ENCODE measurements around the gene FAXDC2.
"Not testable (repeated sequence)": the region's sequence is repeated elsewhere in the genome, so short reads cannot be mapped to it uniquely, and the experiment has no call there.

Gene FAXDC2

DNA sequence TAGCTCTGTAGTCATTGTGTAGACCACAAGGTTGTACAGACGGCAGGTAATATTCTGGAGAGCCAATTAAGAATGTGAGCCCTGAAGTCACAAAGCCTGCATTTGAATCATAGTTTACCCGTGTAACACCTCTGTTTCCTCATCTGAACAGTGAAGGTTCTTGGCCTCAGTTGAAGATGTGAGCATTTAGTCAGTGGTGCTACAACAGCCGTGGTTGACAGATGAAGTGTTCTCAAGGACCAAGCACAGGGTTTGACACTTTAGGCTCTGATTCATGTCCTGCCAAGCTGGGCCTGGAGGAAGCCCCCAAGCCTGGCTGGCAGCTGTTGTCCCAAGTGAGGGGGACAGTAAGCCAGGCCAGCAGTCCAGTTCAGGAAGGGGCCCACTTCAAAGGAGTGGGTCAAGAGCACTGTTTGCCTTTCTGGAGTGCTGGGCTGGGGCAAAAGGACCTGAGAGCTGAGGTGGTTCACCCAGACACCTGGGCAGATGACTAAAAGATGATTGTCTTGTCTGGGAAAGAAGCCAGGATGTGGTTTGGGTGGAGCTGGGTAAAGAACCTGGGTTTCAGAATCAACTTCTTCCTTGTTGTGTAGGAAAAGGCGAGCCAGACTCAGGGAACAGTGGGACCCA is 20.7 kb downstream of the FAXDC2 start:
- FAIRE-seq = no peak

DNA sequence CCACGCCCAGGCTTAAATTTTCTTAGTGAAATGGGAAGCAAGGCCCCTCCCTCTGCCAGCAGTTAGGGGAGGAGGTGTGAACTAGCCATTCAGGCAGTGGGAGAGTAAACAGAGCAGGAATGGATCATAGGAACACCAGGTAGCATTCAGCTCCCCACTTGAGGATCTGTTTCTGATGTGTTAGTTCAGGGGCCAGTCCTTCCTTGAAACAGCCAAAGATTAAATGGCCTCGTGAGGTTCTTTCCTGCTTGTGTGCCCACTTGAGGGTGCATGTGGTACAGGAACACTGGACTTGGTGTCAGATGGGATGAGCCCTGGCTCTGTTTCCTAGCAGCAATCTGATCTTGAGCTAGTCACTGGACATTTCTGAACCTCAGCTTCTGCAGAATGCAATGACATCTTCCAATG is 21.2 kb downstream of the FAXDC2 start:
- no peak for FAIRE-seq

DNA sequence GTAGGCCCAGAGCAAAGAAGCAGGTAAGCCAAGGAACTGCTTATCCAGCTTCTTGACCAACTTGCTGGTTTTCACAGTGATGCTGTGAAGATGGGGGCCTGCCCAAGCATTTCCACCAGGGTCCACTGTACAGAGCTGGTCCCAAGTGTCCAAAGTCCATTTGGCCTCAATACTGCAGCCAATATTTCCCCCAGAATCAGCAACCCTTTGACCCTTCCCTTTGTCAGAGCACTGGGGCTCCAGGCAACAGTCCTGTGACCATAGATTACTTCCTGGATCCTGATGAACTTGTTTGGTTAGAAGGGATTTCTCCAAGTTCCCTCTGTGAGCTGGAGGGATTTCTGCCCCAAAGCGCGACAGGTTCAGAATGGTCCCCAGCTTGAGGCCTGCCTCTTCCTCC is 26.3 kb downstream of the FAXDC2 start:
- FAIRE-seq = no peak

DNA sequence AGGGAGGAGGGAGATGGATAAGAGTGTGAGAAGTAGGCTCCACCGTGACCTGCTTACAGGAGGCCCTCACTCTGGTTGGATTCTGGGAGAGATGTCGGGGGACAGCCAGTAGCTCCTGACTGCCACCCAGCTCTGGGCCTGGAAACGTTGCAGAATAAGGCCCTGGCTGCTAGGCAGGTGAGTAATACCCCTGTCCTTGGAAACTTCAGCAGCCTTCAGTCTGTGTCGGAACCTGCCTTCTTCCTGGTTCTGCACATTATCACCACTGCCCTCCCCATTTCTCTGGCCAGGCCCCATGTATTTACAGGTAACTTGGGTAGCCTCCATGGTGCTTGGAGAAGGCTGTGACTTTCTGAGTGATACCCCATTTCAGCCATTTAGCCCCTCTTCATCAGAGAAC is 26.8 kb downstream of the FAXDC2 start:
- no peak for FAIRE-seq

DNA sequence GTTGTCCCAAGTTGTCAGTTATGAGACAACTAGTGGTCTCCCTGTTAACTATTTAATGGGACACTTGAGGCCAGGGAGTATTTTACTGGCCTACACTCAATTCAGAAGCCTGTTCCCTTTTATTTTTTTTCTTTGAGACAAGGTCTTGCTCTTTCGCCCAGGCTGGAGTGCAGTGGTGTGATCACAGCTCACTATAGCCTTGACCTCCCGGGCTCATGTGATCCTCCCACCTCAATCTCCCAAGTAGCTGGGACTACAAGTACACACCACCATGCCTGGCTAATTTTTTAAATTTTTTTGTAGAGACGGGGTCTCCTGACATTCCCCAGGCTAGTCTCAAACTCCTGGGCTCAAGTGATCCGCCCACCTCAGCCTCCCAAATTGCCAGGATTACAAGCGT is 27.5 kb downstream of the FAXDC2 start:
- FAIRE-seq = not testable (repeated sequence)

DNA sequence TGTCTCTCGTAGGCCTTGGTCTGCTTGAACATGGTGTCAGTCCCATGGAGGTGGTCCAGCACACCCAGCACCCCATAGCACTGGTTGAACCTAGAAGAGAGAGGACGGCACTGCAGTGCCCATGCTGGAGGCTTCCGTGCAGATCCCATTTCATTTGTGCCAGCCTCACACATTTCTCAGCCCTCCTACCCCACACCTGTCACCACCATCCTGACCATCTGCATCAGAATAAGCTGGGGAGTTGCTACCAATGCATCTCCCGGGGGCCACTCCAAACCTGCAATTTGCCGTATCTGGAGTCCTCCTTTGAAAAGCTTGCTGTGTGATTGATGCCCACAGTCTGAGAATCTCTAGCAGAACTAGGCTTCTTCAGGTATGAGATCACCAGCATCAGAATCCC is 30.0 kb downstream of the FAXDC2 start:
- no peak for FAIRE-seq

DNA sequence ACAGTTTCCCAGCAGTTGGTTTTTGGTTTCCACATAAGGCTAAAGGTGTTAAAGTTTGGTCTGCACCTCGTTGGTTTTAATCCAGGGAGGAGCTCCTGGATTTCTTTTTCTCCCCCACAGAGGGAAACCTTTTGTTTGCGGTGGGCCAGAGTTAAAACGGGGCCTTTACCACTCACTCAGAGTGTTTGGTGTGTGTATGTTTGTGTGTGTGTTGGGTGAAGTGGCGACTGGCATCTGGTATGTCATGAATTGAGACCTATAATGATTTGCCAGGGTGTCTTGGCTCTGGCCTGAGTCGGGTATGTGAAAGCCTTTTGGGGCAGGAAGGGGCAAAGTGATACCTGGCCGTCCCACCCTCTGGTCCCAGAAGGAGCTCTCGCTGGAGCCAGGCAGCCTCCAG is 30.9 kb downstream of the FAXDC2 start:
- no peak for FAIRE-seq

DNA sequence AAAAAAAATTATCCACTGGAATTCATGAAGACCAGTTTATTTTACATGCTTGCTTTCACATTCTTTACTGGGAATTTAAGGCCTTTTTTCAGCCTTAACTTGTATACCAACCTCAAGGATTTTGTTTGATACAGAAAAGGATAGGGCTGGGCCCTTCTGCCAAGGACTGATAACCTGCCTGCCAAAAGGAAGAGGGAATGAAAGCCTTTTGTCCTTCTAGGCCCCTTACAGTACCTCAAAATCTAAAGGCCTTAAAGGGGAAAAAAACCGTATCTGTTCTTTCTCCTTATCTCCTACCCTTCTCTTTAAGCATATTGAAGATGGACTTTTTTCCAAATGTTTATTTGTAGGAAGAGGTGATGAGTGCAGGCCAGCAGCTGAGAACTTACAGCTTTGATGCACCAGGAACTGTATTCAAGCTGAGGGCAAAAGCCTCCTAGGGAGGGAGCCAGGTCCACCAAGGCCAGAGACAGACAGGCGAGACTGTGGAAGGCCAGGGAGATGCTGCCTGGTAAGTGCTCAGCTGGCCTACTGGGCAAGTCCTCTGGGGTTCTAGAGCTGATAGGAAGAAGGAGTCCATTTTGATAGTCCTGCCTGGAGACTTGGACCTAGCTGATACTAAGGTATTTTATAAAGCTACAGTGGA is 31.8 kb downstream of the FAXDC2 start:
- no peak for FAIRE-seq

DNA sequence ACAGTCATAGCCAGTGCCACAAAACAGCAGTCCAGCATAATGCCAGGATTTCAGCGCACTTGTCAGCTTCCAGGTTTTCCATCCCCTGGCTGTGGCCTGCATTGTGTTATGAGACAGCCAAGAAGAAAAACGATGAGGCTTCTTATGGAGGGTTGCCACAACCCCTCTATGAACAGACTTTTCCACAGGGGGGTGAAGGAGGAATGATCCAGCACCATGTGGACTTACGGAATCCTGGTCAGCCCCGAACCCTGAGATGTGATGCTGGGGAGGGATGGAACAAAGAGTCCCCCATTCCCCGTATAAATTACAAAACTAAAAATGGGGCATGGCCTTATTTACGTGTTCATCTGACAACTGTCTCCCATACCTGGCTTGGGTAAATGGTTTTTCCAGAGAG is 32.6 kb downstream of the FAXDC2 start:
- no peak for FAIRE-seq

DNA sequence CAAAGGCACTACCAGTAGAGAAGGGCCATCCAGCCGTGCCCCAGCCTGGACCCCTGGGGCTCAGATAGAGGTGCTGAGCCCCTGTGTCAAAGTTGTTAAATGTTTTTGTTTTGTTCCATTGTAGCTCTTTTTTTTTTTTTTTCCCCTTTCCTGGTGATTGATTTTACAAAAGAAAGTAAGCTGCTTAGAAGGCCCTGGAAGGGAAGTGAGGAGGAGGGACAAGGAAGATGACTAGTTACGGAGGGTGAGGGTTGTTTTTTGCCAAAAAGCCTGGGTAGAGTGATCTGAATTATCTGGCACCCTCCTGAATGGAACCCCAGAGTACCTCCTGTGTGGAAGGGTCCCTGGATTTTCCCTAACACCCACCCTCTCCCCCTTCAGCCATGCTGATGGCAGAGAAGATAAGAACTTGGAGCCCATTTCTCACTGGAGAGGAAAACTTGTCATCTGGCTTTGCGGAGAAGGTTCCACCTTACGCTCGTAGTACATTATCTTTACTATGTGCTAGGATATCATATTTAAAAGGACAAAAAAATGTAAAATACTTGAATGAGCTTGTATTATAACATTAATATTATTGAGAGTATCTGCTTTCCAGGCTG is 33.4 kb downstream of the FAXDC2 start:
- FAIRE-seq = no peak

DNA sequence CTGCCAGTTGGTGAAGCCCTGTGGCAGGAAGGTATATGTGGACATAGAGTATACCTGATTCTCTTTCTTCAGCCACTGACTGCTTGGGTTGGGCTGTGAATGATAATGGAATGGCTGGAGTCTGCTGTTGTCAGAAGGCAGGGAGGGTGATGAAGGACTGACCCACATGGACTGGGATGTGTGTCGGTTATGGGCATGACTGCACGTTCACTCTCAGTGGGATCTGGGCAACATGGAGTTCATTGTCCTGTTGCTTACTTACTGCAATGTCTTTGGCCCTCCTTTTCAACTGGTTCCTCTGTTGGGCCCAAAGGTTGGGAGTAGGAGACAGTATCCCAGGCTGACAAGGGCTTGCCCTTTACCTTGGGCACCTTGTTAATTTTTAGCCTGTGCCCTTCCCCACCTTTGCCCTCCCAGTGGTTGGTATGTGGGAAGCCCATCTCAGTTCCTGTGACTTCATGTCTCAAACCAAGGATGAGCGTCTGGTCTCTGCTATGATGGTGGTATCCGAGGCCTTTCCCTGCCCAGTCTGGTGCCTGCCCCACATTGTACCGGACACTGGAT is 34.6 kb downstream of the FAXDC2 start:
- FAIRE-seq = no peak

DNA sequence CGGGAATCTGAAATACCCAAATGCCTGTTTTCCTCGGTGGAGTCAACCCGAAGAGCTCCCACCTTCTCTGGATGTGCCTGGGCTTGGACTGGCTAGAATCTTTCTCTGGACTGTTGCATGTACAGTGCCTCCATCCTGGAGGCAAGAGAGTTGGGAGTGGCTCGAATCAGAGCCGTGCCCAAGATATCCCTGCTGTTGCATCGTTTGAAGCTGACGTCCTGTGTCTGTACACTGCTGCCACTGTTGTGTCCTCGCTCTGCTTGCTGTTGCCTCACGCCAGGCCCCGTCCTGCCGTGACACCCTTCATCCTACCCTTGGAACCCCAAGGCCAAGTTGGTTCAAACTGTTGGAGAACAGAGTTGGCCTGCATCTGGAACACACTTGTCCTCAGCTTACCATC is 35.4 kb downstream of the FAXDC2 start:
- FAIRE-seq = no peak

DNA sequence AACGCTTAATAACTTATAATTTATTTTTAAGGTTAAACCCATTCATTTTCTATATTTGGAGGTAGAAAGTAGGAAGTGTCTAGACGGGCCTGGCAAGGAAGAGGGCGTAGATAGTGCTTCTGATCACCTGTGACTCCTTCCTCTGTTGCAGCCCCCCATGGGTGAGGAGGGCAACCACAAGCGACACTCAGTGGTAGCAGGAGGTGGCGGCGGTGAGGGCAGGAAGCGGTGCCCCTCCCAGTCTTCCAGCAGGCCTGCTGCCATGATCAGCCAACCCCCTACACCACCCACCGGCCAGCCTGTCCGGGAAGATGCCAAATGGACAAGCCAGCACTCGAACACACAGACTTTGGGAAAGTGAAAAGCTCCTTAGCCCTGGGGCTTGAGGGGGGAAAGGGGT is 36.7 kb downstream of the FAXDC2 start:
- FAIRE-seq = no peak

DNA sequence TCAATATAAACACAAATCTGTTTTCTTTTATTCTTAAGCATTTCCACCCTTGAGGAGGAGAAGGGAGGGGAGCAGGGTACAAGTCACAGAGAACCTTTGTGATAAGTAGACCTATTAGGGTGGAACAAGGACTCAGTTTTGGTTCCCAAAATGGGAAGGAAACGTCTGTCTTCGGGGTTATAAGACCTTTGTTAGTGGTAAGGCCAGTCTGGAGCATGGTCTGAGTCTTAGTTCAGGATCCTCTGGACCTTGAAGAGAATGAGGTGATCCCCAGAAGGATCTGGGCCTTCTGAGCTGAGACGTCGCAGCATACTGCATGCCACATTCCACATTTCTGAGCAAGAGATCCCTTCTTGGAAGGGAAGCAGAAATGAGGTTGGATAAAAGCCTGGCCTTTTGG is 37.2 kb downstream of the FAXDC2 start:
- no peak for FAIRE-seq

DNA sequence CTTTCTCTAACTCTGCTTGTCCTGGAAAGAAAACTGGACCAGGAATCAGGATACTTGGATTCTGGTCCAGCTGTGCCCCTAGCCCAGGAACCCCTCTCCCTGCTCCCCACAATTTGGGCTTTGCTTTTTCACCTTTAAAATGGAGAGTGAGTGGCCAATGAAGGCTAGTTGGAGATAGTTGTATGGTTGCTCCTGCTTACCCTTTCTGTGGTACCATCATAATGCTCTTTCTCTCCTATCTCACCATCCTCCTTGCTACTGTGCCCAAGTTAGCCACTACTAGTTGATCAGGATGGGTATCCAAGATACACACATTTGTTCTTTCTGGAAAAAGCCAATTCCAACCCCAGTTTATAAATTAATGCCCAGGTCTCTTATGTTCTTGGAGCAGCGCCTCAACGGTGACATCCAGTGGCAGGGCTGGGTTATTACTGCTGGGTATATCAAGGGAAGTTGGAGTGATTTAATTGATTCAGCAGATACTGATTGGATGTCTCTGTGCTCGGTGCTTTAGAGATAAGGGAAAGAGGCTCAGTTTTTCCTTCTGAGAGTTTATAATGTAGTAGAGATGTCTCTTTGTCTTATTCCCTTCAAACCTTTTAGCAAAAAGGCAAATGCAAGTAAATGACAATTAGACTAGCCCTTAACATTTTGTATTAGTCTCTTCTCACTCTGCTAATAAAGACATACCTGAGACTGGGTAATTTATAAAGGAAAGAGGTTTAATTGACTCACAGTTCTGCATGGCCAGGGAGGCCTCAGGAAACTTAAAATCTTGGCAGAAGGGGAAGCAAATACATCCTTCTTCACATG is 38.5 kb downstream of the FAXDC2 start:
- no peak for FAIRE-seq

DNA sequence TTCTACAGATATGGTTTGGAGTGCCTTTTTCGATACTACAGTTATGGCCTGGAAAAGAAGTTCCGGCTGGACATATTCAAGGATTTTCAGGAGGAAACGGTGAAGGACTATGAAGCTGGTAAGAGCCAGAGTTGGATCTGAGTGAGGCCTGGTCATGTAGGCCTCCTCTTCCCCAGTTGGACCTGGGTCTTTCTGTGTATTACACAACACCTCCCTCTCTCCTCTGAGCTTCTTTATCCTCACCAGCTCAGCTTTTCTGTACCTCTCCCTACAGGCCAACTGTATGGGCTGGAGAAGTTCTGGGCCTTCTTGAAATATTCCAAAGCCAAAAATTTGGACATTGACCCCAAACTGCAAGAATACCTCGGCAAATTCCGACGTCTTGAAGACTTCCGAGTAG is 39.2 kb downstream of the FAXDC2 start:
- no peak for FAIRE-seq

DNA sequence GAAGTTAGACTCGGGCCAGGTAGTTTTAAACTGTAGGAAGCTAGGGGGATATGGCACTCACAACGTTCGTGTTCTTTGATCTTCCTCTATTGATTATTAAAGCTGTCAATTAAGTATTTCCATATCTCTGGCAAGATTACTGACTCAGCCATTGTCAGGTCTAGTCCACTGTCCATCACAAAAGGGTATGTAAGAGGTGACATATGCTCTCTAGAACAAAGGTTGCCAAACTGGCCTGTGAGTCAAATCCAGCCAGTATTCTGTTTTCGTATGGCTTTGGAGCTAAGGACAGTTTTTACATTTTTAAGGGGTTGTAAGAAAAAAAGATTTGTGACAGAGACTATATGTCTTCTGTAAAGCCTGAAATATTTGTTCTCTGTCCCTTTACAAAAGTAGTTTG is 44.2 kb downstream of the FAXDC2 start:
- FAIRE-seq = no peak

DNA sequence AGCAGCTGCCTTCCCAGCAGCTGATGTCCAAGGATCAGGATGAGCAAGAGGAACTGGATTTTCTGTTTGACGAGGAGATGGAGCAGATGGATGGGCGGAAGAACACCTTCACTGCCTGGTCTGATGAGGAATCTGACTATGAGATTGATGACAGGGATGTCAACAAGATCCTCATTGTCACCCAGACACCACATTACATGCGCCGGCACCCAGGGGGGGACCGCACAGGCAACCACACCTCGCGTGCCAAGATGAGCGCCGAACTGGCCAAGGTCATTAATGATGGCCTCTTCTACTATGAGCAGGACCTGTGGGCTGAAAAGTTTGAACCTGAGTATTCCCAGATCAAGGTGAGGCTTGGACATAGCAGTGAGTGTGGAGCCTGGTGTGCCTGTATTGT is 48.4 kb downstream of the FAXDC2 start:
- no peak for FAIRE-seq

DNA sequence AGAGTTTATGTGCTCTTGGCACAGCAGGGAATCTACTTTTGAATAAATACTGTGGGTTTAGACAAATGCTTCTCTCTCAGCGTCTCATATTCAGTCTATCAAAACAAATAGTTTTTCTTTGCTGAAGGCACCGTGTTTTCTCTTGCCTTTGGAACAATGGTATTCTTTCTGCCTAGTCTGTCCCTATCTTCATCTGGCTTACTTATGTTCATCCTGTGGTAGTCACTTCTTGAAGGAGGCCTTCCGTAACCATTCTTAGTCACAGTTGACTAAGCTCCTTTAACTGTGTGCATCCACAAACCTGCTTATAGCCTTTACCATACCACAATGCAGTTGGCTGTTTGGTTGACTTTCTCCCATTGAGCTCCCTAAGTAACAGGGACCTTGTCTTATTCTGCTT is 49.3 kb downstream of the FAXDC2 start:
- no peak for FAIRE-seq

DNA sequence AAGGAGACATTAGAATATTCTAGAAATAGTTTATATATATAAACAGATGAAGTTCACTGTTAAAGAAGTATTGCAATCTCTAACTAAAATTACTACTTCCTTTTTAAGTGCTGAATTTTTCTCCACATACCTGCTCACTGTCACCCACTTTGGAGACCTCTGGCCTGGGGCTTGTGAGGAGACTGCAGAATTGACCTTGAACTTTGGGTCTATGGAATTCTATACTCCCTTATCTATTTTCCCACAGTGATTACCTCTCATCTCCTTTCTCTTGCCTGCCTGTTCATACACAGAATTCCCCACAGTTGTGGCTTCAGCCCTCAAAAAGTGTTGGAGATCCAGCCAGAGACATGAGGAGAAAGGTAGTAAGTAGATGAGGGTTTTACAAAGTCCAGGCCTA is 49.8 kb downstream of the FAXDC2 start:
- FAIRE-seq = no peak

DNA sequence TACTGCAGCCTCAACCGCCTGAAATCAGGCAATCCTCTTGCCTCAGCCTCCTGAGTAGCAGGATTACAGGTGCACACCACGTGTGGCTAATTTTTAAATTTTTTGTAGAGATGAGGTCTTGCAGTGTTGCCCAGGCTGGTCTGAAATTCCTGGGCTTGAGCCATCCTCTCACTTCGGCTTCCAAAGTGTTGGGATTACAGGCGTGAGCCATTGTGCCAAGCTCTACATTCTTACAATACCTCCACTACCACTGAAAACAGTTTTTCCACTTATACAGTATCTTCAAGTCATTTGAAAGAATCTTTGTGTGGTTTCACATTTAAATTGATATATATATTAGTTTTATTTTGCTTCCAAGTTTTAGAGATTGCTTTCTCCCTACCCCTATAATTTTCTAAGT is 52.6 kb downstream of the FAXDC2 start:
- FAIRE-seq = no peak

DNA sequence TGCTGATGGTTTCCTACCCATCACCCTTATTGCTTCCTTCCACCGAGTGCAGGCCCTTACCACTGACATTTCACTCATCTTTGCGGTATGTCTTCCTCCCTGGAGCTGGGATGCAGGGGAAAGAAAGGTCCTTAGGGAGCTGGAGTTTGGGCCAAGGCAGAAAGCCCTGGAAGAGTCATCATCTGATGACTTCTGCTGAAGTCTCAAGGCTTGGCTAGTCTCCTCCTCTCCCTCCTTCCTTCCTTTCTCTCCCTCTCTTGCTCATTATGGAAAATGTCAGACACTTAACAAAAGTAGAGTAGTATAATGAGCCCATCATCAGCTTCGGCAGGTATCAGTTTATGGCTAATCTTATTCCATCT is 55.2 kb downstream of the FAXDC2 start:
- FAIRE-seq = no peak

DNA sequence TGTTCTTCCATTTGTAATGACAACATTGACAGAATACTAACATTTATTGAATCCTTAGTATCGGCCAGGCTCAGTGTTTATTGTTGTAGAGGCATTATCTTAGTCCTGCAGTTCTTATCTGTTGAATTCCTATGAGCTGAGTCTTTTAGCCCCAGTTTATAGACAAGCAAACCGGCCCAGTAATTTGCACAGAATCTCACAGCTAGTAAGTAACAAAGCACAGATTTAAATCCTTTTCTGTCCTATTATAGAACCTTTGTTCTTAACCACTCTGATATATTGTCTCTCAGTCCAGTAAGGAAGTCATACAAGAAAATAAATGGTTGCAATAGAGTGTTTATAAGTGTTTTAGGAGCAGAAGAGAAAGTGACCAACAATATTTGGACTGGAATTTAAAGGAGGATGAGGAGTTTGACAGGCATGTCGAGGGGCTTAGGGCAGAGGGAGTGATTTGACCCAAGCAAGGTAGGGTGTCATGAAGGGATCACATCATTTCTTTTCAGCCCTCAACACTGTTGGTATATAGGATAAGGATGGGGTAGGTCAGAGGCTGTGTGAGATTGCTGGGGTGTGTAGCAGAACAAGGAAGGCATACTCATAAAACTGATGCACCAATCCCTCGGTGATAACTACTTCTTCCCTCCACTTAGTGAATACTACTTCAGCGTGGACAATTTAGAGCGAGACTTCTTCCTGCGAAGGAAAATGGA is 55.7 kb downstream of the FAXDC2 start:
- no peak for FAIRE-seq
